Panc1 (cell line): Measurements from ENCODE around the gene FHIT.

Source experiments
- REST ChIP-seq, 2 experiments: IDR thresholded peaks; 2 replicates each; pipeline ENCODE4 v1.6.1; 2011 to 2012; ENCODE audit warnings: low read depth in 2 of 2, control low read depth in 1 of 2, low read length in 1 of 2, mild to moderate bottlenecking in 1 of 2, moderate library complexity in 1 of 2; ENCODE audit not compliant: insufficient read depth in 1 of 2
- TF ChIP-seq, protein P1 (sequence below): fragments of 450-650 bp; IDR thresholded peaks from 2 replicates; pipeline ENCODE4 v1.5.1; 2017; ENCODE audit warnings: mild to moderate bottlenecking

- TF ChIP-seq, protein P1, sequence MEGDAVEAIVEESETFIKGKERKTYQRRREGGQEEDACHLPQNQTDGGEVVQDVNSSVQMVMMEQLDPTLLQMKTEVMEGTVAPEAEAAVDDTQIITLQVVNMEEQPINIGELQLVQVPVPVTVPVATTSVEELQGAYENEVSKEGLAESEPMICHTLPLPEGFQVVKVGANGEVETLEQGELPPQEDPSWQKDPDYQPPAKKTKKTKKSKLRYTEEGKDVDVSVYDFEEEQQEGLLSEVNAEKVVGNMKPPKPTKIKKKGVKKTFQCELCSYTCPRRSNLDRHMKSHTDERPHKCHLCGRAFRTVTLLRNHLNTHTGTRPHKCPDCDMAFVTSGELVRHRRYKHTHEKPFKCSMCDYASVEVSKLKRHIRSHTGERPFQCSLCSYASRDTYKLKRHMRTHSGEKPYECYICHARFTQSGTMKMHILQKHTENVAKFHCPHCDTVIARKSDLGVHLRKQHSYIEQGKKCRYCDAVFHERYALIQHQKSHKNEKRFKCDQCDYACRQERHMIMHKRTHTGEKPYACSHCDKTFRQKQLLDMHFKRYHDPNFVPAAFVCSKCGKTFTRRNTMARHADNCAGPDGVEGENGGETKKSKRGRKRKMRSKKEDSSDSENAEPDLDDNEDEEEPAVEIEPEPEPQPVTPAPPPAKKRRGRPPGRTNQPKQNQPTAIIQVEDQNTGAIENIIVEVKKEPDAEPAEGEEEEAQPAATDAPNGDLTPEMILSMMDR: no peak
- no peak for TF ChIP-seq REST (IDR thresholded peaks at IDR 0.05; ENCODE audit: insufficient read depth in 1 of 2, low read depth in 2 of 2, low read length in 1 of 2)
Measured at GRCh38 chr3:60365360-60365759, 885.9 kb downstream of the FHIT start.
